GM19351 (cell line): Measurements from ENCODE around the gene ZNF215.
"Not testable (repeated sequence)": the region's sequence is repeated elsewhere in the genome, so short reads cannot be mapped to it uniquely, and the experiment has no call there.

ENCODE experiments used
- ATAC-seq: cut with Tn5 transposase; IDR thresholded peaks from one replicate; pipeline ENCODE4 v1.9.1; 2021; ENCODE audit warnings: mild to moderate bottlenecking, moderate library complexity; ENCODE audit not compliant: unreplicated experiment

ZNF215 gene

GRCh38 chr11:6932145-6932544 is 5.9 kb downstream of the ZNF215 start:
- ATAC-seq = no peak

GRCh38 chr11:6941970-6942369 is 15.7 kb downstream of the ZNF215 start:
- no peak for ATAC-seq

- ATAC-seq = no peak
Observed at GRCh38 chr11:6943131-6943530, 16.9 kb downstream of the ZNF215 start.

- not testable (repeated sequence) for ATAC-seq
Observed at GRCh38 chr11:6954248-6954647, 28.0 kb downstream of the ZNF215 start.

GRCh38 chr11:6962141-6962540 is 35.9 kb downstream of the ZNF215 start:
- no peak for ATAC-seq

- peak; percentile 96 for ATAC-seq
Observed at GRCh38 chr11:6962673-6963072, 36.4 kb downstream of the ZNF215 start.

- no peak for ATAC-seq
Observed at GRCh38 chr11:6968816-6969215, 42.6 kb downstream of the ZNF215 start.

- ATAC-seq = not testable (repeated sequence)
Observed at GRCh38 chr11:6969854-6970253, 43.6 kb downstream of the ZNF215 start.

GRCh38 chr11:6979365-6979764 is 53.1 kb downstream of the ZNF215 start:
- ATAC-seq = no peak

- no peak for ATAC-seq
Observed at GRCh38 chr11:6986487-6986886, 60.3 kb downstream of the ZNF215 start.

- no peak for ATAC-seq
Observed at GRCh38 chr11:6988506-6988905, 62.3 kb downstream of the ZNF215 start.

GRCh38 chr11:6991227-6991626 is 65.0 kb downstream of the ZNF215 start:
- ATAC-seq = no peak

GRCh38 chr11:6992026-6992425 is 65.8 kb downstream of the ZNF215 start:
- ATAC-seq = no peak

- no peak for ATAC-seq
Observed at GRCh38 chr11:6992457-6993417, 66.5 kb downstream of the ZNF215 start.

- ATAC-seq = no peak
Observed at GRCh38 chr11:6995703-6996102, 69.5 kb downstream of the ZNF215 start.

- peak; percentile 90 for ATAC-seq
Observed at GRCh38 chr11:7004482-7004881, 78.3 kb downstream of the ZNF215 start.
